GM12878 (cell line): ENCODE results near the gene CCL23. TPM values are rescaled to one million over a fixed set of nuclear protein-coding genes. Genes with fewer than 3 reads are reported as not detected.

Experiments used
- ATAC-seq: fragments of 200-7000 bp; cut with Tn5 transposase; 3 replicates; pipeline ENCODE4 v1.9.1; 2020; ENCODE audit warnings: mild to moderate bottlenecking, moderate library complexity
- BruUV-seq: library from RNA; stranded (reverse); fragments of 400-500 nt; replicated peaks from 2 replicates; lab custom pipeline; 2021; lab: Mats Ljungman, UMichigan
- CTCF ChIA-PET: fragments of 300-600 bp; sonication (Branson Sonifier 250); formaldehyde crosslinking; extraction: SDS; loops from one replicate; lab custom pipeline; 2021; ENCODE audit warnings: inconsistent platforms; lab: Yijun Ruan, JAX
- POLR2A ChIA-PET: fragments of 350-600 bp; formaldehyde crosslinking; extraction: SDS; loops from one replicate; lab custom pipeline; 2021; ENCODE audit warnings: inconsistent platforms; lab: Charles Lee
- RAD21 ChIA-PET: fragments of 300-600 bp; sonication (Branson Sonifier 250); formaldehyde crosslinking; loops from one replicate; lab custom pipeline; 2023; ENCODE audit warnings: antibody characterized with exemption; ENCODE audit not compliant: unreplicated experiment; lab: Charles Lee
- SMC1A ChIA-PET: fragments of 300-600 bp; sonication (Branson Sonifier 250); formaldehyde crosslinking; loops from one replicate; lab custom pipeline; 2023; ENCODE audit not compliant: unreplicated experiment, uncharacterized antibody; lab: Charles Lee
- DNase-seq: peaks from one replicate; pipeline ENCODE4 v3.0.0-alpha.2; 2011; ENCODE audit warnings: low read depth, low spot score
- FAIRE-seq: peaks from 3 replicates; lab custom pipeline; 2011; peaks lifted over from hg19 to GRCh38; lab: Jason Lieb, UNC
- H2AFZ ChIP-seq: 2 replicates; pipeline ENCODE4 v1.6.0; 2011; ENCODE audit warnings: low read depth, low read length, control low read depth; ENCODE audit not compliant: control insufficient read depth
- H3K27ac ChIP-seq: 2 replicates; pipeline ENCODE4 v1.5.1; 2011; ENCODE audit warnings: control low read depth; ENCODE audit not compliant: control insufficient read depth, insufficient read depth
- H3K27me3 ChIP-seq, 2 experiments: replicated peaks in 1 of 2; 2 replicates each; pipeline versions ENCODE4 v1.6.0 to v1.6.1; 2011; ENCODE audit warnings: low read length in 1 of 2; ENCODE audit not compliant: control insufficient read depth in 2 of 2, insufficient read depth in 2 of 2
- H3K36me3 ChIP-seq, 2 experiments: 2 replicates each; pipeline ENCODE4 v1.5.1; 2011; ENCODE audit warnings: low read length in 1 of 2; ENCODE audit not compliant: control insufficient read depth in 2 of 2, insufficient read depth in 2 of 2
- H3K4me1 ChIP-seq: 2 replicates; pipeline ENCODE4 v1.6.1; 2011; ENCODE audit warnings: mild to moderate bottlenecking, low read length, moderate library complexity, mixed read lengths; ENCODE audit not compliant: control insufficient read depth, insufficient read depth
- H3K4me2 ChIP-seq: 2 replicates; pipeline ENCODE4 v1.6.0; 2011; ENCODE audit warnings: control low read depth; ENCODE audit not compliant: control insufficient read depth, insufficient read depth
- H3K4me3 ChIP-seq: fragments of 200-600 bp; sonication (generic); 2 replicates; pipeline ENCODE4 v1.5.1; 2016
- H3K79me2 ChIP-seq: 2 replicates; pipeline ENCODE4 v1.6.0; 2011; ENCODE audit warnings: low read length; ENCODE audit not compliant: control insufficient read depth, insufficient read depth
- H3K9ac ChIP-seq: 2 replicates; pipeline ENCODE4 v1.8.0; 2011; ENCODE audit warnings: low read length, control low read depth, mixed read lengths; ENCODE audit not compliant: control insufficient read depth, insufficient read depth
- H3K9me3 ChIP-seq: replicated peaks from 3 replicates; pipeline ENCODE4 v1.5.1; 2011; ENCODE audit warnings: mild to moderate bottlenecking, low read length; ENCODE audit not compliant: control insufficient read depth, insufficient read depth
- H4K20me1 ChIP-seq: 2 replicates; pipeline ENCODE4 v1.6.0; 2011; ENCODE audit not compliant: control insufficient read depth, insufficient read depth
- CTCF ChIP-seq, 3 experiments: IDR thresholded peaks in 2 of 3; conservative IDR thresholded peaks in 1 of 3; 2 replicates each; pipeline ENCODE4 v1.5.1; 2011; ENCODE audit warnings: low read depth in 3 of 3, low read length in 3 of 3, mild to moderate bottlenecking in 3 of 3, control low read depth in 2 of 3, moderate library complexity in 2 of 3, inconsistent platforms in 1 of 3, mixed read lengths in 1 of 3; ENCODE audit not compliant: control insufficient read depth in 2 of 3, insufficient read depth in 1 of 3; ENCODE audit errors: extremely low read depth in 1 of 3
- SMC3 ChIP-seq: IDR thresholded peaks from 2 replicates; pipeline ENCODE4 v1.6.1; 2011; ENCODE audit warnings: low read length, improper control_type of control experiment, borderline replicate concordance
- USF2 ChIP-seq: IDR thresholded peaks from 2 replicates; pipeline ENCODE4 v1.6.1; 2011; ENCODE audit warnings: low read depth, low read length, improper control_type of control experiment, borderline replicate concordance
- WGBS: methylation state at CpG from one replicate; pipeline ENCODE4 v1.1.6; 2016; ENCODE audit warnings: low lambda C conversion rate; ENCODE audit not compliant: insufficient replicate concordance, insufficient coverage; ENCODE audit errors: missing lambda C conversion rate; 5-methylcytosine and 5-hydroxymethylcytosine counted together
- in situ Hi-C: fragments of 300-500 bp; cut with MboI; formaldehyde crosslinking; loops from 9 replicates; pipeline ENCODE4 v1.14.3; 2018; ENCODE audit warnings: mixed read lengths
- intact Hi-C: fragments of 100-400 bp; cut with micrococcal nuclease; formaldehyde crosslinking; loops from one replicate; pipeline ENCODE4 v1.14.2; 2022; ENCODE audit not compliant: unreplicated experiment
- polyA plus RNA-seq, 11 experiments: library from polyadenylated mRNA; depleted of rRNA in 4 of 11; unstranded in 6 of 11; stranded (reverse) in 5 of 11; fragments of >200 nt; fragmentation: Nextera tagmentation in 4 of 11; fragmentation: Illumina TruSeq in 1 of 11; extraction: Ambion mirVana in 4 of 11; extraction: Trizol in 1 of 11; gene quantifications; 1 replicate in 1 of 11; 2 replicates in 10 of 11; pipeline versions ENCODE4 v1.2.1 to v1.2.3, GENCODE V29; 2011 to 2016; ENCODE audit warnings: inconsistent platforms in 2 of 11, missing spikeins in 2 of 11, low read depth in 1 of 11
- total RNA-seq, 4 experiments: library from RNA; depleted of rRNA in 3 of 4; stranded (reverse); fragments of >200 nt in 3 of 4; fragmentation: Illumina TruSeq in 1 of 4; extraction: Trizol in 1 of 4; gene quantifications; 2 replicates each; pipeline versions ENCODE4 v1.2.1 to v1.2.3, GENCODE V29; 2013 to 2021

CCL23 gene
- total and polyA plus RNA-seq, 10 of the 15 experiments (the other 5 are each of a cell fraction or from before 2014, with no cell fraction given): 0.15 to 0.62 (median 0.41) TPM; not detected in 6

- TF ChIP-seq USF2: no peak
Measured at GRCh38 chr17:36055921-36056520, 38.2 kb upstream of the CCL23 start (continued).

- TF ChIP-seq SMC3 (no peak), CTCF (IDR thresholded peaks at IDR 0.05 in 2 of 3, conservative IDR thresholded peaks at IDR 0.05 in 1 of 3; ENCODE audit: control insufficient read depth in 2 of 3, extremely low read depth in 1 of 3, insufficient read depth in 1 of 3, low read depth in 3 of 3, low read length in 3 of 3) (no peak)
- ATAC-seq (no peak), DNase-seq (no peak), FAIRE-seq (no peak)
- WGBS: 45% methylated on average over 2 of the region's 2 CpGs
- H3K27ac ChIP-seq: no peak overlapping the region
- intact Hi-C loops (no loop called here), in situ Hi-C loops (no loop called here)
- no peak overlapping the region for H3K9ac ChIP-seq
- ChIA-PET SMC1A (no interaction called here), CTCF (interaction anchor here (2.8 kb wide), 1 partner anchor 17 kb away, joined by 10 read pairs; no protein-coding TSS in a partner anchor), RAD21 (interaction anchor here (1.1 kb wide), 1 partner anchor 18 kb away, joined by 3 read pairs; no protein-coding TSS in a partner anchor), POLR2A (interaction anchor here (0.6 kb wide), 1 partner anchor 63 kb away, joined by 7 read pairs; no protein-coding TSS in a partner anchor)
- H3K79me2 ChIP-seq: no peaks in the 10 kb centered on the region
- H2AFZ ChIP-seq: no peak overlapping the region
- no TSS peak for BruUV-seq
- H3K36me3 ChIP-seq: no peaks in the 10 kb centered on the region
- H3K9me3 ChIP-seq: no peaks in the 10 kb centered on the region; the same call in 2 of the 3 replicates
- no peaks in the 10 kb centered on the region for H3K4me1 ChIP-seq
- no peak overlapping the region for H3K4me2 ChIP-seq
- no peaks in the 10 kb centered on the region for H4K20me1 ChIP-seq
- no peak overlapping the region for H3K4me3 ChIP-seq
- H3K27me3 ChIP-seq: no peaks in the 10 kb centered on the region
Measured at GRCh38 chr17:36055171-36055570, 37.4 kb upstream of the CCL23 start.
